ENCODE measurements around the gene C19orf12.

Gene C19orf12

GRCh38 chr19:29667387-29667783, 47.7 kb downstream of the C19orf12 start:
- TF ChIP-seq POLR2A (IDR thresholded peaks at IDR 0.05; ENCODE audit: low read depth, low read length) (no peak), SPI1 (IDR thresholded peaks at IDR 0.05; ENCODE audit: low read depth, low read length) (no peak), TAF1 (IDR thresholded peaks at IDR 0.05; ENCODE audit: low read depth, low read length) (no peak), POU2F2 (IDR thresholded peaks at IDR 0.05; ENCODE audit: low read depth, low read length) (no peak), PAX5 (IDR thresholded peaks at IDR 0.05; ENCODE audit: insufficient read depth, low read length, severe bottlenecking) (no peak), POLR2AphosphoS5 (IDR thresholded peaks at IDR 0.05; ENCODE audit: low read depth, low read length) (no peak)
- FAIRE-seq (no peak), DNase-seq (ENCODE audit: insufficient read length, low spot score) (no peak)

- DNase-seq (ENCODE audit: insufficient read length, low spot score) = no peak
- peak; percentile 33 for FAIRE-seq
- no peak for TF ChIP-seq TAF1 (IDR thresholded peaks at IDR 0.05; ENCODE audit: low read depth, low read length)
- TF ChIP-seq SPI1 (IDR thresholded peaks at IDR 0.05; ENCODE audit: low read depth, low read length) = peak; percentile 35; the same call in 1 of the 2 replicates
- no peak for TF ChIP-seq POLR2AphosphoS5 (IDR thresholded peaks at IDR 0.05; ENCODE audit: low read depth, low read length)
- no peak for TF ChIP-seq POU2F2 (IDR thresholded peaks at IDR 0.05; ENCODE audit: low read depth, low read length)
- no peak for TF ChIP-seq POLR2A (IDR thresholded peaks at IDR 0.05; ENCODE audit: low read depth, low read length)
- no peak for TF ChIP-seq PAX5 (IDR thresholded peaks at IDR 0.05; ENCODE audit: insufficient read depth, low read length, severe bottlenecking)
Observed at GRCh38 chr19:29666578-29667386, 48.3 kb downstream of the C19orf12 start.

GRCh38 chr19:29665826-29666577, 49.1 kb downstream of the C19orf12 start:
- DNase-seq (ENCODE audit: insufficient read length, low spot score) (no peak), FAIRE-seq (peak; percentile 76)
- no peak for TF ChIP-seq SPI1 (IDR thresholded peaks at IDR 0.05; ENCODE audit: low read depth, low read length)

- DNase-seq (ENCODE audit: insufficient read length, low spot score) (peak; percentile 95), FAIRE-seq (peak; percentile 85)
- no peak for TF ChIP-seq POLR2A (IDR thresholded peaks at IDR 0.05; ENCODE audit: low read depth, low read length)
- no peak for TF ChIP-seq PAX5 (IDR thresholded peaks at IDR 0.05; ENCODE audit: insufficient read depth, low read length, severe bottlenecking)
- no peak for TF ChIP-seq POLR2AphosphoS5 (IDR thresholded peaks at IDR 0.05; ENCODE audit: low read depth, low read length)
- TF ChIP-seq SPI1 (IDR thresholded peaks at IDR 0.05; ENCODE audit: low read depth, low read length) = no peak
- no peak for TF ChIP-seq POU2F2 (IDR thresholded peaks at IDR 0.05; ENCODE audit: low read depth, low read length)
- no peak for TF ChIP-seq TAF1 (IDR thresholded peaks at IDR 0.05; ENCODE audit: low read depth, low read length)
Observed at GRCh38 chr19:29665215-29665825, 49.7 kb downstream of the C19orf12 start, which contains the start of gene PLEKHF1. Gene PLEKHF1 (plus strand): TSS chr19:29665461. CDS start chr19:29673840, 8,379 bp downstream.

GRCh38 chr19:29664753-29665214, 50.3 kb downstream of the C19orf12 start:
- TF ChIP-seq PAX5 (IDR thresholded peaks at IDR 0.05; ENCODE audit: insufficient read depth, low read length, severe bottlenecking) (peak; percentile 52), POLR2A (IDR thresholded peaks at IDR 0.05; ENCODE audit: low read depth, low read length) (no peak)

GRCh38 chr19:29663861-29664752, 51.0 kb downstream of the C19orf12 start:
- TF ChIP-seq POLR2AphosphoS5 (IDR thresholded peaks at IDR 0.05; ENCODE audit: low read depth, low read length) = no peak
- TF ChIP-seq SPI1 (IDR thresholded peaks at IDR 0.05; ENCODE audit: low read depth, low read length) = no peak
- no peak for DNase-seq (ENCODE audit: insufficient read length, low spot score)
- FAIRE-seq = no peak

More at GRCh38 chr19:29664753-29665214, 50.3 kb downstream of the C19orf12 start:
- DNase-seq (ENCODE audit: insufficient read length, low spot score) (no peak), FAIRE-seq (no peak)

- DNase-seq (ENCODE audit: insufficient read length, low spot score) = no peak
- FAIRE-seq = no peak
- no peak for TF ChIP-seq SPI1 (IDR thresholded peaks at IDR 0.05; ENCODE audit: low read depth, low read length)
- no peak for TF ChIP-seq PAX5 (IDR thresholded peaks at IDR 0.05; ENCODE audit: insufficient read depth, low read length, severe bottlenecking)
- TF ChIP-seq POLR2A (IDR thresholded peaks at IDR 0.05; ENCODE audit: low read depth, low read length) = no peak
Observed at GRCh38 chr19:29662604-29663404, 52.3 kb downstream of the C19orf12 start.

GRCh38 chr19:29662278-29662603, 52.8 kb downstream of the C19orf12 start:
- no peak for TF ChIP-seq POLR2A (IDR thresholded peaks at IDR 0.05; ENCODE audit: low read depth, low read length)
- no peak for TF ChIP-seq POLR2AphosphoS5 (IDR thresholded peaks at IDR 0.05; ENCODE audit: low read depth, low read length)
- no peak for TF ChIP-seq SPI1 (IDR thresholded peaks at IDR 0.05; ENCODE audit: low read depth, low read length)
- TF ChIP-seq TAF1 (IDR thresholded peaks at IDR 0.05; ENCODE audit: low read depth, low read length) = no peak
- no peak for TF ChIP-seq PAX5 (IDR thresholded peaks at IDR 0.05; ENCODE audit: insufficient read depth, low read length, severe bottlenecking)
- no peak for FAIRE-seq
- no peak for DNase-seq (ENCODE audit: insufficient read length, low spot score)

GRCh38 chr19:29660835-29661234, 54.2 kb downstream of the C19orf12 start:
- DNase-seq (ENCODE audit: insufficient read length, low spot score) (no peak), FAIRE-seq (no peak)
- TF ChIP-seq PAX5 (IDR thresholded peaks at IDR 0.05; ENCODE audit: insufficient read depth, low read length, severe bottlenecking) = no peak
- no peak for TF ChIP-seq POLR2AphosphoS5 (IDR thresholded peaks at IDR 0.05; ENCODE audit: low read depth, low read length)
- no peak for TF ChIP-seq TAF1 (IDR thresholded peaks at IDR 0.05; ENCODE audit: low read depth, low read length)
- no peak for TF ChIP-seq SPI1 (IDR thresholded peaks at IDR 0.05; ENCODE audit: low read depth, low read length)
- no peak for TF ChIP-seq POLR2A (IDR thresholded peaks at IDR 0.05; ENCODE audit: low read depth, low read length)
- TF ChIP-seq POU2F2 (IDR thresholded peaks at IDR 0.05; ENCODE audit: low read depth, low read length) = no peak

Data from GM12891 (cell line).